HEK293 (cell line): Measurements from ENCODE around the gene SLC9A9.

Experiments used
- RBAK ChIP-seq: fragments of 450-650 bp; formaldehyde crosslinking; IDR thresholded peaks from 2 replicates; pipeline ENCODE4 v1.5.1; 2016; ENCODE audit warnings: missing biosample characterization, missing genetic modification characterization
- ZBTB8A ChIP-seq: fragments of 450-650 bp; formaldehyde crosslinking; IDR thresholded peaks from 2 replicates; pipeline ENCODE4 v1.5.1; 2016; ENCODE audit warnings: missing biosample characterization, missing genetic modification characterization
- ZEB2 ChIP-seq: fragments of 450-650 bp; formaldehyde crosslinking; IDR thresholded peaks from 2 replicates; pipeline ENCODE4 v1.5.1; 2016; ENCODE audit warnings: missing biosample characterization, missing genetic modification characterization
- ZFP69B ChIP-seq: fragments of 450-650 bp; formaldehyde crosslinking; IDR thresholded peaks from 2 replicates; pipeline ENCODE4 v1.5.1; 2016; ENCODE audit warnings: missing biosample characterization, missing genetic modification characterization
- ZNF112 ChIP-seq: fragments of 450-650 bp; formaldehyde crosslinking; IDR thresholded peaks from 2 replicates; pipeline ENCODE4 v1.5.0; 2017; ENCODE audit warnings: missing biosample characterization, missing genetic modification characterization
- ZNF24 ChIP-seq: fragments of 450-650 bp; formaldehyde crosslinking; IDR thresholded peaks from 2 replicates; pipeline ENCODE4 v1.5.1; 2016; ENCODE audit warnings: missing biosample characterization, missing genetic modification characterization
- ZNF394 ChIP-seq: fragments of 450-650 bp; formaldehyde crosslinking; IDR thresholded peaks from 2 replicates; pipeline ENCODE4 v1.5.1; 2016; ENCODE audit warnings: missing biosample characterization, missing genetic modification characterization, mild to moderate bottlenecking, moderate library complexity, borderline replicate concordance
- TF ChIP-seq, protein P1 (sequence below): fragments of 450-650 bp; formaldehyde crosslinking; IDR thresholded peaks from 2 replicates; pipeline ENCODE4 v1.5.1; 2016; ENCODE audit warnings: missing biosample characterization, missing genetic modification characterization
- TF ChIP-seq, protein P2 (sequence below): fragments of 450-650 bp; formaldehyde crosslinking; IDR thresholded peaks from 2 replicates; pipeline ENCODE4 v1.5.1; 2017; ENCODE audit warnings: missing biosample characterization, missing genetic modification characterization
- TF ChIP-seq, protein P3 (sequence below): fragments of 450-650 bp; formaldehyde crosslinking; optimal IDR thresholded peaks from 2 replicates; pipeline ENCODE3; 2016; ENCODE audit warnings: missing biosample characterization, mild to moderate bottlenecking, missing genetic modification characterization

DNA sequence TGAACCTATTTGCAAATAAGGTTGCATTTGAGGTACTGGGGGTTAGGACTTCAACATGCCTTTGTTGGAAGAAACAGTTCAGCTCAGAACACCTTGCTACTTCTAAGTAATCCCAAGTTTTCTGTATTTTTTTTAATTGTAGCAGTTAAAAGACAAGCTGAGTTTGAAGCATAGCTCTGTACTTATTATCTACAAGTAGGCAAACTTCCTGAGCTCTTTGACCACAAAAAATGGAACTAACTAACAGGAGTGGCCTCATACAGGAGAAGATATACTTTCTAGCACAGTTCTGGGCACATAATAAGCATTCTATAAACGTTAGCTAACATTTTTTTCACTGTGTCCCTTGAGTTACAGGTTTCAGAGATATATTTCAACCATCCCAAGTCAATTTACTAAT is 569.5 kb downstream of the SLC9A9 start:
- TF ChIP-seq, protein P1, sequence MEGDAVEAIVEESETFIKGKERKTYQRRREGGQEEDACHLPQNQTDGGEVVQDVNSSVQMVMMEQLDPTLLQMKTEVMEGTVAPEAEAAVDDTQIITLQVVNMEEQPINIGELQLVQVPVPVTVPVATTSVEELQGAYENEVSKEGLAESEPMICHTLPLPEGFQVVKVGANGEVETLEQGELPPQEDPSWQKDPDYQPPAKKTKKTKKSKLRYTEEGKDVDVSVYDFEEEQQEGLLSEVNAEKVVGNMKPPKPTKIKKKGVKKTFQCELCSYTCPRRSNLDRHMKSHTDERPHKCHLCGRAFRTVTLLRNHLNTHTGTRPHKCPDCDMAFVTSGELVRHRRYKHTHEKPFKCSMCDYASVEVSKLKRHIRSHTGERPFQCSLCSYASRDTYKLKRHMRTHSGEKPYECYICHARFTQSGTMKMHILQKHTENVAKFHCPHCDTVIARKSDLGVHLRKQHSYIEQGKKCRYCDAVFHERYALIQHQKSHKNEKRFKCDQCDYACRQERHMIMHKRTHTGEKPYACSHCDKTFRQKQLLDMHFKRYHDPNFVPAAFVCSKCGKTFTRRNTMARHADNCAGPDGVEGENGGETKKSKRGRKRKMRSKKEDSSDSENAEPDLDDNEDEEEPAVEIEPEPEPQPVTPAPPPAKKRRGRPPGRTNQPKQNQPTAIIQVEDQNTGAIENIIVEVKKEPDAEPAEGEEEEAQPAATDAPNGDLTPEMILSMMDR (tag by site-specific recombination) = no peak
- no peak for TF ChIP-seq ZNF394 (tag by site-specific recombination)
- no peak for TF ChIP-seq ZBTB8A
- TF ChIP-seq ZEB2 (tag by site-specific recombination) = no peak
- TF ChIP-seq, protein P2, sequence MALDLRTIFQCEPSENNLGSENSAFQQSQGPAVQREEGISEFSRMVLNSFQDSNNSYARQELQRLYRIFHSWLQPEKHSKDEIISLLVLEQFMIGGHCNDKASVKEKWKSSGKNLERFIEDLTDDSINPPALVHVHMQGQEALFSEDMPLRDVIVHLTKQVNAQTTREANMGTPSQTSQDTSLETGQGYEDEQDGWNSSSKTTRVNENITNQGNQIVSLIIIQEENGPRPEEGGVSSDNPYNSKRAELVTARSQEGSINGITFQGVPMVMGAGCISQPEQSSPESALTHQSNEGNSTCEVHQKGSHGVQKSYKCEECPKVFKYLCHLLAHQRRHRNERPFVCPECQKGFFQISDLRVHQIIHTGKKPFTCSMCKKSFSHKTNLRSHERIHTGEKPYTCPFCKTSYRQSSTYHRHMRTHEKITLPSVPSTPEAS (tag by site-specific recombination) = no peak
- TF ChIP-seq, protein P3, sequence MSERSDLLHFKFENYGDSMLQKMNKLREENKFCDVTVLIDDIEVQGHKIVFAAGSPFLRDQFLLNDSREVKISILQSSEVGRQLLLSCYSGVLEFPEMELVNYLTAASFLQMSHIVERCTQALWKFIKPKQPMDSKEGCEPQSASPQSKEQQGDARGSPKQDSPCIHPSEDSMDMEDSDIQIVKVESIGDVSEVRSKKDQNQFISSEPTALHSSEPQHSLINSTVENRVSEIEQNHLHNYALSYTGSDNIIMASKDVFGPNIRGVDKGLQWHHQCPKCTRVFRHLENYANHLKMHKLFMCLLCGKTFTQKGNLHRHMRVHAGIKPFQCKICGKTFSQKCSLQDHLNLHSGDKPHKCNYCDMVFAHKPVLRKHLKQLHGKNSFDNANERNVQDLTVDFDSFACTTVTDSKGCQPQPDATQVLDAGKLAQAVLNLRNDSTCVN (tag by site-specific recombination) = no peak
- TF ChIP-seq ZFP69B (tag by site-specific recombination) = no peak
- no peak for TF ChIP-seq RBAK (tag by site-specific recombination)
- no peak for TF ChIP-seq ZNF24 (tag by site-specific recombination)
- TF ChIP-seq ZNF112 (tag by site-specific recombination) = no peak
